NCI-H1092 (cell line): Measurements from ENCODE around the gene NPM1.

Experiments
- DNase-seq: peaks from one replicate; lab custom pipeline; 2025; lab: John Stamatoyannopoulos, UW

NPM1 gene

DNA sequence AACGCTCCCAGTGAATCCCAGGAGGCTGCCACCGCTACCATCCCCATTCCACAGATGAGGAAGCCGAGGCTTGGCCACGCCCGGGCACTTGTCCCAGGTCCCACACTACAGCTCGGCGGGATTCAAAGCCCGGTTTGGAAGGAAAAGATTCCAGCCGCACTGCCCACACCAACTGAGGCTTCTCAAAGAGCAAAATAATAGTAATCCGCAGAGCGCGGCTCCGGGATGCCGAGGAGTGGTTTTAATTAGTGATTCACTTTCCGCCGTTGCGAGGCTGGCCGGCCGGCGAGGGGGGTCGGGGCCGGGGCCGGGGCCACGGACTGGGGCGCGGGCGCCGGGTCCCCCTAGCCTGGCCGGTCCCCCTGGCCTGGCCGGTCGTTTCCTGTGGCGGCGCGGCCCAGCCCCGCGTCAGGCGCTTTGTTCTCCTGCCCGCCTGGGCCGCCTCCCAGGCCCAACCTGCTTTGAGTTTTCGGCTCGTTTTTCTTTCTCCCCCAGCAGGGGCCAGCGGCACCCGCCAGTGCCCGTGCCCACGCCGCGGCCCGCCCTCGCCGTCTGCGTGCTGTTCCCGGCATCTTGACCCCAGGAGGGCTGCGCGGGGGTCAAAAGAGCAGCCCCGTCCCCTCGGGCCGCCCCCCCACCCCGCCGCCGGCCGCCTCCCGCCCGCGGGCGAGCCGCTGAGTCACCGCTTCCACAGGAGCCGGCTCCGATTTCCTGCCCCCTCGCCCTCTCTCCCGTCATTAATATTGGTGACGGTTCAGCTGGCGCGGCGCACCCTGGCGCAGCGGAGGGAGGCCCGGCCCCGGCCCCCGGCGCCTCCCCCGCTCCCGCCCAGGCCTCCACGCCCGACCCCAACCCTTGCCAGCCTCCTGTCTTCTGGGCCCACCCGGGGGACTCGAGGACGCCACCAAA lies 63.0 kb downstream of the NPM1 start:
- DNase-seq = no peak

DNA sequence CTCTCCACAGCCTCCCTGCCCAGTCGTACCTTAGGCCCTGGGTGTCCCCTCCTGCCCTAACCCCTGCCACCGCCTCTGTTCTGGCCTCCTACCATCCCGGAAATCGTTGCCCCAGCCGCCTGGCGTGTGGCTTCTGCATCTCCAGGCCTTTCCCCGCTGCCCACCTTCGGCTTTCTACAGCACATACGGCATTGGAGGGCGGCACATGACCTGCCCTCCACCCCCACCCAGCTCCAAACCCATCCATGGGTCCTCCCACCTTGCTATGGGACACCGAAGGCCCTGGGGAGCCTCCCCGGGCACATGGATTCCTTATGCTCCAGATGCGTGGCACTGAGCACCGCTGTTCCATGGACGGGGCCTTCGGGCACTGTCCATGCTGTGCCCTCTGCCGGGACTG lies 63.8 kb downstream of the NPM1 start:
- DNase-seq = no peak

- no peak for DNase-seq
Measured at GRCh38 chr5:171453056-171453725, 65.5 kb downstream of the NPM1 start.

DNA sequence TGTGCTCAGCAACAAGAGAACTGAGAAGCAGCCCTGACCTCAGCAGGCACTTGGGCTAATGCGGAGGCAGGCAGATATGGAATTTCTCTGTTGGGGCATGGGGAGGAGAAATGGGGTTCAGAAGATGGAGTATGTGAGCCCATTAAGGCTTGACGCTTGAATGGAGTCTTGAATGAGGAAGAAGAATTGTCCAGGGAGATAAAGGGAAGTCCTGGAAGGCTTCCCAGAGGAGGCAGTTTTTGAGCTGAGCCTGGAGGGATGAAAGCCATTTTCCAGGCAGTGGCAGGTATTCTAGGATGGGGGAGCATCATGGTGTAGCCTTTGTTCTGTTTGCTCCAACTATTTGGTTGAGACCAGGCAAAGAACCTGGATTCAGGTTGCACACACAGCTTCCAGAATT lies 66.3 kb downstream of the NPM1 start:
- DNase-seq = no peak

- DNase-seq = no peak
Measured at GRCh38 chr5:171454549-171454948, 66.9 kb downstream of the NPM1 start.

- DNase-seq = no peak
Measured at GRCh38 chr5:171455522-171455921, 67.9 kb downstream of the NPM1 start.

DNA sequence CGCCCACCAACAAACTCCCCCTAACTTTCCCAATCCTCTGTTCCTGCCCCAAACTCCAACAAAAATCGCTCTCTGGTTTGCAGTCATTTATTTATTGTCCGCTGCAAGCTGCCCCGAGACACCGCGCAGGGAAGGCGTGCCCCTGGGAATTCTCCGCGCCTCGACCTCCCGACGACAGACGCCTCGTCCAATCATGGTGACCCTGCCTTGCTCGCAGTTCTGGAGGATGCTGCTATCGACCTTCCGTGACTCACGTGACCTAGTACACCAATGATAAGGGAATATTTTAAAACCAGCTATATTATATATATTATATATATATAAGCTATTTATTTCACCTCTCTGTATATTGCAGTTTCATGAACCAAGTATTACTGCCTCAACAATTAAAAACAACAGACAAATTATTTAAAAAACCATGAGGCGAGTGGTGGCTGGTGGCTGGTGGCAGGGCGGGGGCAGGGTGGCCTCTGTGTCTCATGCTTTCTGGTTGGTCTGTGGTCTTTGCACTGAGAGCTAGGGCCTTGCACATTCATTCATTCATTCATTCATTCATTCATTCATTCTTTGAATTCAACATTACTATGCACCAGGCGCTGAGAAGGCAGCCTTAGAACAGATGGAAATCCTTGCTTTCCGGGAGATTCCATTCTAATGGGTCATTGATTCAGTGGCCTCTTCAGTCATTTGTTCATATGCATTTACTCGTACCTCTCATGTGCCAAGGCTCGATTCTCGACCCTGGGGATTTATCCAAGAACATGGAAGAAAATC lies 69.7 kb downstream of the NPM1 start:
- DNase-seq = no peak

DNA sequence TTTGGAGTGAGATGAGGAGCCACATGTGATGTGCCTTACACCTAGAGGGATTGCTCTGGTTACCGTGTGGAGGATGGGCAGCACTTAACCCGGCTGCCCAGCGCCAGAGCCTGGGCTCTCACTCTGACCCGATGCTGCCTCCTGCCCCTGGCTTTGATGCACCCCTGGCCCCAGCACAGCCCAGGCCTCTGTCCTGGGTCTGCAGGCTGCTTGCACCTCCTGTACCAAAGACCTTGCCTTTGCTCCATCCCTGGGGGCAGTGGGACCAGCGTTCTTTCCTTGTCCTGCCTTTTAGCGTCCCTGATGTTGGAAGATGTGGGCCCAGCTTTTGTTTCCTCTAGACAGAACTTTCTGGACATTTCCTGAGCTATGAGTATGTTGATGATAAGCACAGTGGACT lies 72.2 kb downstream of the NPM1 start:
- DNase-seq = no peak
